Common myeloid progenitor, CD34-positive (primary cell): ENCODE results near the gene SPAAR.
A peak's percentile ranks its signal among the peaks of the same experiment; 100 is the strongest.

Experiments used
- CTCF ChIA-PET: fragments of 350-600 bp; sonication (Branson Sonifier 250); formaldehyde crosslinking; loops from one replicate; lab custom pipeline; 2021; ENCODE audit warnings: antibody characterized with exemption; lab: Charles Lee
- POLR2A ChIA-PET: fragments of 350-600 bp; sonication (Branson Sonifier 250); formaldehyde crosslinking; loops from one replicate; lab custom pipeline; 2021; ENCODE audit warnings: antibody characterized with exemption; lab: Charles Lee
- DNase-seq, 3 donors: peaks; one replicate each; pipeline versions ENCODE4 v3.0.0 to v3.0.0-alpha.2; 2013
- H3K27ac ChIP-seq, 2 experiments: 1 replicate in 1 of 2; 2 replicates in 1 of 2; pipeline ENCODE4 v1.7.0; 2013; ENCODE audit warnings: inconsistent platforms in 2 of 2, low read length in 2 of 2, mild to moderate bottlenecking in 2 of 2, low read depth in 1 of 2, moderate library complexity in 1 of 2; ENCODE audit not compliant: severe bottlenecking in 2 of 2, insufficient read depth in 1 of 2, poor library complexity in 1 of 2
- H3K27me3 ChIP-seq, 5 experiments: replicated peaks in 2 of 5; 1 replicate in 3 of 5; 2 replicates in 2 of 5; pipeline versions ENCODE4 v1.6.1 to v1.7.0; 2013; ENCODE audit warnings: low read length in 4 of 5, mild to moderate bottlenecking in 2 of 5, moderate library complexity in 2 of 5, inconsistent platforms in 1 of 5; ENCODE audit not compliant: insufficient read depth in 5 of 5, control insufficient read depth in 4 of 5
- H3K36me3 ChIP-seq, 4 experiments: 1 replicate in 2 of 4; 2 replicates in 2 of 4; pipeline versions ENCODE4 v1.6.1 to v1.7.0; 2013; ENCODE audit warnings: low read length in 3 of 4, control low read depth in 1 of 4, mild to moderate bottlenecking in 1 of 4; ENCODE audit not compliant: control insufficient read depth in 4 of 4, insufficient read depth in 4 of 4
- H3K4me1 ChIP-seq, 4 experiments: 1 replicate in 3 of 4; 2 replicates in 1 of 4; pipeline versions ENCODE4 v1.6.1 to v1.7.1; 2013; ENCODE audit warnings: low read length in 3 of 4, mild to moderate bottlenecking in 3 of 4, control low read depth in 1 of 4, inconsistent platforms in 1 of 4, moderate library complexity in 1 of 4; ENCODE audit not compliant: control insufficient read depth in 4 of 4, insufficient read depth in 4 of 4; ENCODE audit errors: control extremely low read depth in 1 of 4
- H3K4me3 ChIP-seq, 7 experiments: 1 replicate in 4 of 7; 2 replicates in 3 of 7; pipeline versions ENCODE4 v1.5.1 to v1.7.0; 2013; ENCODE audit warnings: mild to moderate bottlenecking in 7 of 7, low read length in 6 of 7, moderate library complexity in 6 of 7, inconsistent platforms in 2 of 7, low read depth in 2 of 7, control low read depth in 1 of 7; ENCODE audit not compliant: insufficient read depth in 4 of 7, control insufficient read depth in 1 of 7; ENCODE audit errors: extremely low read depth in 1 of 7
- H3K9me3 ChIP-seq, 5 experiments: 1 replicate in 4 of 5; 2 replicates in 1 of 5; pipeline versions ENCODE4 v1.6.1 to v1.7.1; 2013; ENCODE audit warnings: low read length in 4 of 5, mild to moderate bottlenecking in 2 of 5, inconsistent platforms in 1 of 5, low read depth in 1 of 5, moderate library complexity in 1 of 5; ENCODE audit not compliant: control insufficient read depth in 4 of 5, insufficient read depth in 2 of 5; ENCODE audit errors: control extremely low read depth in 1 of 5
- WGBS: methylation state at CpG from one replicate; pipeline ENCODE4 v1.1.5; 2013; ENCODE audit not compliant: insufficient coverage; 5-methylcytosine and 5-hydroxymethylcytosine counted together

The SPAAR gene

DNA sequence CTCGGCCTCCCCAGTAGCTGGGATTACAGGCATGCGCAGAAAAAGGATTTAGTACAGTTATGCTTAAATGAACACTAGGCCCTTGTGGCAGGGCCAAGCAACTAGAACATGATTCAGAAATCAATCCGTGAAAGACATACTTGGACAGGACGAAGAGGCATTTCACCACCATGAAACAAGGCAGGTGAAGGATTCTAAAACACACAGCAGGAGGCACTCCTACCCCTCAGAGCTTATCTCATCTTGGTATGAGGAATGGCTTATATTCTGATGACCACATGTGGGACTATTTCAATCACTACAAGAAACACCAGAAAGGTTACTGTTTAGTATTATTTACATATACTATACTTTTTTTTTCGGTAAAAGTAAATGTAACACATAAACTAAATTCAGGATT, 33.0 kb downstream of the SPAAR start:
- Histone ChIP-seq H3K4me3 (no peak overlapping the region), H3K27me3 (no peaks in the 10 kb centered on the region), H3K9me3 (no peaks in the 10 kb centered on the region), H3K4me1 (peaks cover 2 to 32% (median 6%) of the 10 kb centered on the region in 4 experiments), H3K27ac (no peak overlapping the region), H3K36me3 (no peaks in the 10 kb centered on the region)
- ChIA-PET CTCF (interaction anchor here (0.7 to 9.0 kb wide), 3 partner anchors 10 to 37 kb away, joined by 3 to 104 read pairs (median 63); partner anchors contain the start of genes HRCT1 and SPAAR), POLR2A (no interaction called here)
- DNase-seq: no peak
- 93% methylated on average over 4 of the region's 5 CpGs for WGBS

GRCh38 chr9:35944173-35944572, 34.9 kb downstream of the SPAAR start:
- DNase-seq: no peak
- Histone ChIP-seq H3K4me1 (peaks cover 2 to 32% (median 12%) of the 10 kb centered on the region in 4 experiments), H3K27me3 (no peaks in the 10 kb centered on the region), H3K27ac (no peak overlapping the region), H3K9me3 (no peaks in the 10 kb centered on the region), H3K36me3 (no peaks in the 10 kb centered on the region), H3K4me3 (no peak overlapping the region)
- POLR2A ChIA-PET: interaction anchor here (0.6 kb wide), 1 partner anchor 199 kb away, joined by 3 read pairs; no protein-coding TSS in a partner anchor
- WGBS: 83% methylated on average over 3 of the region's 3 CpGs
- CTCF ChIA-PET: interaction anchor here (0.8 to 9.0 kb wide), 15 partner anchors 9 to 263 kb away, joined by 3 to 104 read pairs (median 6); partner anchors contain the start of genes HRCT1 and SPAAR

- Histone ChIP-seq H3K27ac (no peak overlapping the region), H3K4me1 (peaks cover 2 to 34% (median 16%) of the 10 kb centered on the region in 4 experiments), H3K36me3 (no peaks in the 10 kb centered on the region), H3K4me3 (no peak overlapping the region), H3K9me3 (no peaks in the 10 kb centered on the region), H3K27me3 (no peaks in the 10 kb centered on the region)
- DNase-seq: no peak
- ChIA-PET POLR2A (no interaction called here), CTCF (interaction anchor here (0.6 to 9.0 kb wide), 21 partner anchors 9 to 262 kb away, joined by 3 to 104 read pairs (median 5); partner anchors contain the start of genes HRCT1 and SPAAR)
- WGBS: 92% methylated on average over 3 of the region's 3 CpGs
Observed at GRCh38 chr9:35944841-35945240, 35.6 kb downstream of the SPAAR start.

- Histone ChIP-seq H3K4me1 (peaks cover 2 to 28% (median 16%) of the 10 kb centered on the region in 4 experiments), H3K27ac (no peak overlapping the region), H3K9me3 (no peaks in the 10 kb centered on the region), H3K27me3 (no peaks in the 10 kb centered on the region), H3K36me3 (no peaks in the 10 kb centered on the region), H3K4me3 (peak overlapping the region in 2 of 7 experiments; percentile 20 to 32)
- ChIA-PET CTCF (interaction anchor here (0.6 to 9.0 kb wide), 23 partner anchors 9 to 262 kb away, joined by 3 to 104 read pairs (median 4); partner anchors contain the start of genes HRCT1 and SPAAR), POLR2A (interaction anchor here (0.6 kb wide), 1 partner anchor 10 kb away, joined by 3 read pairs; no protein-coding TSS in a partner anchor)
- WGBS: 13% methylated on average over 8 of the region's 10 CpGs
- peak; percentile 36 to 61 (median 52) for DNase-seq
Observed at GRCh38 chr9:35945341-35946018, 36.2 kb downstream of the SPAAR start.

DNA sequence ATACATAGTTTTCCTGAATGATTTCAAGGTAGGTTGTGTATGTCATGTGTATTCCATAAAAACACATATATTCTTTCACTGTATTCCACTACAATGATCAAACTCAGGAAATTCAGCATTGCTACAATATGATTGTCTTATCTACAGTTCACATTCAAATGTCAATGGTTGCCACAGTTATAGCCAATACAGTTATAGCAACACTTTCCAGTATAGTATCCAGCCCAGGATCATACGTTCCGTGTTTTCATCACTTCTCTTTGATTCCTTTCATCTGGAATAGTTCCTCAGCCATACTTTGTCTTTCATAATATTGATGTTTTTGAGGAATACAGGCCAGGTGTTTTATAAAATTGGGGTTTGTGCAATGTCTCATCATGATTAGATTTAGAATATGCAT, 39.2 kb downstream of the SPAAR start:
- Histone ChIP-seq H3K27me3 (no peaks in the 10 kb centered on the region), H3K27ac (no peak overlapping the region), H3K36me3 (no peaks in the 10 kb centered on the region), H3K4me3 (no peak overlapping the region), H3K9me3 (no peaks in the 10 kb centered on the region), H3K4me1 (peaks cover 2 to 19% (median 14%) of the 10 kb centered on the region in 4 experiments)
- ChIA-PET POLR2A (no interaction called here), CTCF (interaction anchor here (0.8 to 1.5 kb wide), 2 partner anchors 45 to 158 kb away, joined by 3 to 6 read pairs; no protein-coding TSS in a partner anchor)
- WGBS: no CpG with 5 or more reads among the region's 2 CpGs
- DNase-seq: no peak

DNA sequence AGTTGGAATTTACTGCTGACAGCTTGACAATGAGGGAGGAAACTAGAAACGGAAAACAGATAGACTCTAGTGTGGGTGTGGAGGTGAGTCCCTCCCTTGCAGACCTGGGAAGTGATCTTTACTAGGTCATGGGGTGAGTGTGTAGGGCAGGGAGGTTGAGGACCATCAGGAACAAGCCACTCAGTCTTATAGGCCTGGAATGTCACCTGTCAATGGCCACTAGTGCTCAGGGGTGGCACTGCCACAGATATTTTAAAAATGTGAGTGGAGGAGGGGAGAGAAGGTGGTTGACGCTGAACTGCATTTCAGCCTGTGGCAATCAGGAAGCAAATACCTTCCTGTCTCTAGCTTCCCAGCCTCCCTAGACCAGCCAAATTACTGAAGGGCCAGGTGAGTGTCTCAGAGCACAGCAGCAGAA, 39.6 kb downstream of the SPAAR start:
- H3K4me1 ChIP-seq: peaks cover 2 to 19% (median 14%) of the 10 kb centered on the region in 4 experiments
- DNase-seq: no peak
- WGBS: 20% methylated on average over 2 of the region's 2 CpGs
- ChIA-PET POLR2A (no interaction called here), CTCF (interaction anchor here (0.8 to 1.5 kb wide), 2 partner anchors 46 to 159 kb away, joined by 3 to 6 read pairs; no protein-coding TSS in a partner anchor)
- H3K4me3 ChIP-seq: no peak overlapping the region
- H3K27ac ChIP-seq: no peak overlapping the region
- H3K27me3 ChIP-seq: no peaks in the 10 kb centered on the region
- H3K9me3 ChIP-seq: no peaks in the 10 kb centered on the region
- no peaks in the 10 kb centered on the region for H3K36me3 ChIP-seq

DNA sequence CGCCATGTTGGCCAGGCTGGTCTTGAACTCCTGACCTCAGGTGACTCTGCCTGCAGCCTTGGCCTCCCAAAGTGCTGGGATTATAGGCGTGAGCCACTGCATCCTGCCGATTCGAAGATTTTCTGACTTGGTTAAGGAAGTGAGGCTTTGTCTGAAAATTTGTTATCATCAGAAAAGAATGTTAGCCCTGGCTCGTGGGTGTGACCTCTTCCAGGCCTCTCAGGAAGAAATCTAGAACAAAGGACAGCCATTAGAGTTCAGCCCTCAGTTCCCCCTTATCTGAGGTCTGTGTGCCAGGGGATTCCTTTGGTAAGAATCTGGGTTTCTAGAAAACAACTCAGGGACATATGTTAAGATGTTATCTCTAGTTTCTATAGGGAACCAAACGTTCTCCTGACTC, 42.4 kb downstream of the SPAAR start:
- POLR2A ChIA-PET: no interaction called here
- Histone ChIP-seq H3K4me1 (peaks cover 0 to 10% (median 9%) of the 10 kb centered on the region in 4 experiments), H3K36me3 (no peaks in the 10 kb centered on the region), H3K27me3 (peaks cover 0 to 1% (median 0%) of the 10 kb centered on the region in 5 experiments), H3K27ac (no peak overlapping the region), H3K9me3 (no peaks in the 10 kb centered on the region), H3K4me3 (no peak overlapping the region)
- no peak for DNase-seq
- 57% methylated on average over 3 of the region's 6 CpGs for WGBS
- CTCF ChIA-PET: interaction anchor here (0.8 to 1.9 kb wide), 7 partner anchors 10 to 88 kb away, joined by 3 to 8 read pairs (median 3); no protein-coding TSS in a partner anchor
